OCI-LY1 (cell line): Measurements from ENCODE around the gene KCNJ4.

Experiments used
- H2AFZ ChIP-seq: fragments of 200-600 bp; sonication (generic), shearing (Covaris generic); 2 replicates; pipeline ENCODE4 v1.6.0; 2014; ENCODE audit warnings: antibody characterized with exemption, mild to moderate bottlenecking, low read length
- H3F3A ChIP-seq: fragments of 200-600 bp; sonication (generic), shearing (Covaris generic); 2 replicates; pipeline ENCODE4 v1.6.0; 2014; ENCODE audit warnings: mild to moderate bottlenecking, antibody characterized with exemption, low read length, moderate library complexity; ENCODE audit not compliant: insufficient read depth
- H3K27ac ChIP-seq: fragments of 200-600 bp; sonication (generic); 2 replicates; pipeline ENCODE4 v1.5.1; 2014; ENCODE audit warnings: low read length, mixed run types, mild to moderate bottlenecking, low read depth; ENCODE audit not compliant: poor library complexity, severe bottlenecking
- H3K27me3 ChIP-seq: fragments of 200-600 bp; sonication (generic); 2 replicates; pipeline ENCODE4 v1.6.0; 2014; ENCODE audit warnings: antibody characterized with exemption, mild to moderate bottlenecking, low read length, moderate library complexity; ENCODE audit not compliant: insufficient read depth
- H3K36me3 ChIP-seq: fragments of 200-600 bp; sonication (generic); 2 replicates; pipeline ENCODE4 v1.6.1; 2014; ENCODE audit warnings: mild to moderate bottlenecking, antibody characterized with exemption, low read length, moderate library complexity, mixed read lengths; ENCODE audit not compliant: insufficient read depth
- H3K4me1 ChIP-seq: fragments of 200-600 bp; sonication (generic); 2 replicates; pipeline ENCODE4 v1.5.1; 2014; ENCODE audit warnings: mild to moderate bottlenecking, low read length, moderate library complexity; ENCODE audit not compliant: insufficient read depth, severe bottlenecking
- H3K4me2 ChIP-seq: fragments of 200-600 bp; sonication (generic), shearing (Covaris generic); 2 replicates; pipeline ENCODE4 v1.6.1; 2014; ENCODE audit warnings: low read length
- H3K4me3 ChIP-seq: fragments of 200-600 bp; sonication (generic); 2 replicates; pipeline ENCODE4 v1.5.1; 2014; ENCODE audit warnings: low read length, low read depth, mild to moderate bottlenecking, mixed read lengths; ENCODE audit not compliant: poor library complexity, severe bottlenecking
- H3K79me2 ChIP-seq: fragments of 200-600 bp; shearing (Covaris generic); 2 replicates; pipeline ENCODE4 v1.6.1; 2016; ENCODE audit warnings: mixed run types, low read length, mixed read lengths; ENCODE audit not compliant: insufficient read depth
- H3K9ac ChIP-seq: fragments of 200-600 bp; sonication (generic), shearing (Covaris generic); 2 replicates; pipeline ENCODE4 v1.6.1; 2014; ENCODE audit warnings: mild to moderate bottlenecking, low read length, mixed read lengths
- H3K9me2 ChIP-seq: fragments of 200-600 bp; sonication (generic), shearing (Covaris generic); 2 replicates; pipeline ENCODE4 v1.6.1; 2014; ENCODE audit warnings: low read depth, mild to moderate bottlenecking, low read length, mixed read lengths
- H3K9me3 ChIP-seq: fragments of 200-600 bp; shearing (Covaris generic); 2 replicates; pipeline ENCODE4 v1.6.1; 2014; ENCODE audit warnings: low read length, mixed read lengths
- H4K20me1 ChIP-seq: fragments of 200-600 bp; sonication (generic), shearing (Covaris generic); 2 replicates; pipeline ENCODE4 v1.6.0; 2016; ENCODE audit warnings: mild to moderate bottlenecking, low read length; ENCODE audit not compliant: insufficient read depth
- EZH2 ChIP-seq: fragments of 200-600 bp; sonication (generic), shearing (Covaris generic); IDR thresholded peaks from 2 replicates; pipeline ENCODE4 v1.8.0; 2017; ENCODE audit warnings: borderline replicate concordance, mixed run types, mild to moderate bottlenecking, antibody characterized with exemption, low read length, moderate library complexity, mixed read lengths
- TF ChIP-seq, protein P1 (sequence below): fragments of 200-600 bp; sonication (generic), shearing (Covaris generic); IDR thresholded peaks from 2 replicates; pipeline ENCODE4 v1.5.1; 2017; ENCODE audit warnings: mild to moderate bottlenecking, antibody characterized with exemption, low read length, moderate library complexity, mixed read lengths

Gene KCNJ4

DNA sequence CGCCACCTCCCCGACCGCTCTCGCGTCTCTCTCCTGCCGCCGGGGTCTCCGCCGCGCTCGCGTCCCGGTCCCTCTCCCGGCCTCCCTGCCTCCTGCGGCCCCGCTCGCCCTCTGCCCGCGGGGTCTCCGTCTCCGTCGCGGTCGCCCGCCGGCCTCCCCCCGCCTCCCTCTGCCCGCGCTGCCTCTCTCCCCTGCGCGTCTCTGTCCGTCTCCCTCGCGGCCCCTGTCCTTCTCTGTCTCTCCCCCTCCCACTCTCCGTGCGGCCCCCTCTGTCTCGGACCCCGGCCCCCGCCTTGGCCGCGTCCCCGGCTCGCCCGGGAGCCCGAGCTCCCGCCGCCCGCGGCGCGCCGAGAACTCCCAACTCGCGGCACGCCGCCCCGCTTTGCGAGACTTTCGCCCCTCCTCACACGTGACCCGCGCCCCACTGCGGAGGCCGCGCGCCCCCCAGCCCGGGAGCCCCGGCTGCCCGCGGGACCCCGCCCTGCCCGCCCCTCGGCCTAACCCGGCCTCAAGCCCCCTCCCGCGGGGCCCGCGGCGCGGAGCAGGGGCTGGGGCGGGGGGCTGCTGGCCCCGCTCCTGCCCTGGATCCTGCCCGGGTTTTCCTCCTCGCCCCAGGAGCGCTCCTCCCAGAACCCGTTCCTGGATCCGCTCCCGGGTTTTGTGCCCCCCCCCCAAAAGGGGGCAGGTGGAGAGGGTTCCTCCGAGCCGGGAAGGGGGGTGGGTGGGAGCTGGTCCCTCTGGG is 702 bp upstream of the KCNJ4 start:
- Histone ChIP-seq H3K4me3 (peak overlapping the region; percentile 40), H3K9me3 (no peaks in the 10 kb centered on the region), H3K9me2 (no peaks in the 10 kb centered on the region), H3K4me2 (peak overlapping the region; percentile 34; the same call in 1 of the 2 replicates), H2AFZ (no peak overlapping the region), H4K20me1 (no peaks in the 10 kb centered on the region), H3K27me3 (peaks cover 4% of the 10 kb centered on the region; the same call in 1 of the 2 replicates), H3K79me2 (no peaks in the 10 kb centered on the region), H3K4me1 (no peaks in the 10 kb centered on the region), H3F3A (no peaks in the 10 kb centered on the region), H3K9ac (no peak overlapping the region), H3K36me3 (no peaks in the 10 kb centered on the region), H3K27ac (no peak overlapping the region)
- no peak for TF ChIP-seq EZH2
- TF ChIP-seq, protein P1, sequence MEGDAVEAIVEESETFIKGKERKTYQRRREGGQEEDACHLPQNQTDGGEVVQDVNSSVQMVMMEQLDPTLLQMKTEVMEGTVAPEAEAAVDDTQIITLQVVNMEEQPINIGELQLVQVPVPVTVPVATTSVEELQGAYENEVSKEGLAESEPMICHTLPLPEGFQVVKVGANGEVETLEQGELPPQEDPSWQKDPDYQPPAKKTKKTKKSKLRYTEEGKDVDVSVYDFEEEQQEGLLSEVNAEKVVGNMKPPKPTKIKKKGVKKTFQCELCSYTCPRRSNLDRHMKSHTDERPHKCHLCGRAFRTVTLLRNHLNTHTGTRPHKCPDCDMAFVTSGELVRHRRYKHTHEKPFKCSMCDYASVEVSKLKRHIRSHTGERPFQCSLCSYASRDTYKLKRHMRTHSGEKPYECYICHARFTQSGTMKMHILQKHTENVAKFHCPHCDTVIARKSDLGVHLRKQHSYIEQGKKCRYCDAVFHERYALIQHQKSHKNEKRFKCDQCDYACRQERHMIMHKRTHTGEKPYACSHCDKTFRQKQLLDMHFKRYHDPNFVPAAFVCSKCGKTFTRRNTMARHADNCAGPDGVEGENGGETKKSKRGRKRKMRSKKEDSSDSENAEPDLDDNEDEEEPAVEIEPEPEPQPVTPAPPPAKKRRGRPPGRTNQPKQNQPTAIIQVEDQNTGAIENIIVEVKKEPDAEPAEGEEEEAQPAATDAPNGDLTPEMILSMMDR, result no peak

DNA sequence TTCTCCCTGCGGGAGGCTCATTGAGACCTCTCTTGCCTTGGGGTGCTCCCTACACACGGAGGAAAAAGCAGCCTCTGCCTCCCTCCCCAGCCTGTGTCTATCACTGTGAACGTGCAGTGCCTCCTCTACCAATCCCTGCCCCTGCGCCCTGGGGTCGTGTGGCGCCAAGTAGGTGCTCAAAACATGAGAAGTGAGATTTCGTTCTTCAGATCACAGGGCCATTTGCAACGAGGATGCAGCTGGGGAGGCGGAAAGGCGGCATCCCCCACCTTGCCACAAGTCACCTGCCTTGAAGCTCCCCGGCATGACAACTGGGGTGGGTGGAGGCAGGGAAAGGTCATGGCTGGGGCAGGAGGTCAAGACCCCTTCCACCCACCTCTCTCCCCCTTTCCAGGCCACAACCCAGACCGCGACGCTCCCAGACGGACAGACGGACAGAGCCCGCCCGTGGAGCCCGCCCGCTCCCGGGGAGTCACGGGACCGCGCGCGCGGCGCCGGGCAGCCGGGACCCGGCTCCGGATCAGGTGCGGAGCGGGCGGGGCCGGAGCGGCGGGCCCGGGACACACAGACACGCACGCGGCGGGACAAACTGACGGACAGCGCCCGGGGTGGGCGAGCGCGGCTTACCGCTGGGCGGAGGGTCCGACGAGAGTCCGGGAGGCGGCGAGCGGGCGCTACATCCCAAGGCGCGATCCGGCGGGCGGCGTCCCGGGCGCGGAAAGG is 485 bp downstream of the KCNJ4 start:
- no peaks in the 10 kb centered on the region for H3K9me3 ChIP-seq
- no peak overlapping the region for H3K4me3 ChIP-seq
- TF ChIP-seq EZH2, result no peak
- TF ChIP-seq, protein P1, result no peak

DNA sequence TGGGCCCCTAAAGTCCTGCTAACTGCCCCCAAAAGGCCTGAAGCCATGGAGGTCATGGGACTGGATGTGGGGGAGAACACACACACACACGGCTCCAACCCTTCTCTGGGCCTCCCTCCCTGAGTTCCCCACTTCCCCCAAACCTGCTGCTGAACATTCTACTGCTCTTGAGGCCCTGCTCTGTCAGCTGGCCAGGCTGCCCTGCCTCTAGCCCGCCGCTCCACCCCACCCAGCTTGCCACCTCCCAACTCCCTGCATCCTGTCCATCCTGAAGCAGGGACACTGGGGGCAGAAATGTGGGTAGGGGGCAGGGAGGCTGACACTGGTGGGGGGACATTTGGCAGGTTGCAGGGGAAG is 1.0 kb downstream of the KCNJ4 start:
- H3K27ac ChIP-seq, result no peak overlapping the region

More for the DNA sequence above, 485 bp downstream of the KCNJ4 start:
- H3K9me2 ChIP-seq, result no peaks in the 10 kb centered on the region
- no peak overlapping the region for H2AFZ ChIP-seq
- H3K4me1 ChIP-seq, result no peaks in the 10 kb centered on the region
- H3K79me2 ChIP-seq, result no peaks in the 10 kb centered on the region
- no peaks in the 10 kb centered on the region for H4K20me1 ChIP-seq
- H3K27me3 ChIP-seq, result peaks cover 9% of the 10 kb centered on the region
- no peaks in the 10 kb centered on the region for H3F3A ChIP-seq
- H3K27ac ChIP-seq, result no peak overlapping the region
- no peaks in the 10 kb centered on the region for H3K36me3 ChIP-seq
- peak overlapping the region; percentile 29; the same call in 1 of the 2 replicates for H3K4me2 ChIP-seq
- H3K9ac ChIP-seq, result no peak overlapping the region

More for the DNA sequence above, 1.0 kb downstream of the KCNJ4 start:
- Histone ChIP-seq H3K36me3 (no peaks in the 10 kb centered on the region), H2AFZ (no peak overlapping the region), H4K20me1 (no peaks in the 10 kb centered on the region), H3K4me1 (no peaks in the 10 kb centered on the region), H3K9me3 (no peaks in the 10 kb centered on the region), H3K4me2 (no peak overlapping the region), H3K79me2 (no peaks in the 10 kb centered on the region), H3K9me2 (no peaks in the 10 kb centered on the region), H3K27me3 (peaks cover 9% of the 10 kb centered on the region), H3K9ac (no peak overlapping the region), H3F3A (no peaks in the 10 kb centered on the region), H3K4me3 (no peak overlapping the region)
- no peak for TF ChIP-seq EZH2
- TF ChIP-seq, protein P1, result no peak
